GM23338 (cell line): ENCODE results near the gene PPL. TPM values are rescaled to one million over a fixed set of nuclear protein-coding genes. Genes with fewer than 3 reads are reported as not detected.

Experiments used
- ATAC-seq: fragments of 200-7000 bp; cut with Tn5 transposase; 3 replicates; pipeline ENCODE4 v1.9.1; 2020
- DNase-seq: peaks from one replicate; pipeline ENCODE4 v3.0.0-alpha.2; 2015; ENCODE audit warnings: low spot score
- H2AFZ ChIP-seq: fragments of 200-600 bp; sonication (generic); 2 replicates; pipeline ENCODE4 v1.8.0; 2016; ENCODE audit warnings: antibody characterized with exemption, mild to moderate bottlenecking, moderate library complexity
- H3F3A ChIP-seq: fragments of 200-600 bp; sonication (generic); replicated peaks from 2 replicates; pipeline ENCODE4 v1.8.0; 2017; ENCODE audit warnings: antibody characterized with exemption, mixed run types, low read depth
- H3K27ac ChIP-seq: fragments of 200-600 bp; sonication (generic); 2 replicates; pipeline ENCODE4 v1.6.1; 2016; ENCODE audit warnings: low read depth
- H3K27me3 ChIP-seq: fragments of 200-600 bp; sonication (generic); 2 replicates; pipeline ENCODE4 v1.8.0; 2016; ENCODE audit warnings: mild to moderate bottlenecking, mixed run types, moderate library complexity; ENCODE audit not compliant: insufficient read depth
- H3K36me3 ChIP-seq: fragments of 200-600 bp; sonication (generic); 2 replicates; pipeline ENCODE4 v1.8.0; 2016; ENCODE audit warnings: mild to moderate bottlenecking; ENCODE audit not compliant: insufficient read depth
- H3K4me1 ChIP-seq: fragments of 200-600 bp; sonication (generic); 2 replicates; pipeline ENCODE4 v1.8.0; 2016; ENCODE audit warnings: mild to moderate bottlenecking, moderate library complexity; ENCODE audit not compliant: insufficient read depth
- H3K4me2 ChIP-seq: fragments of 200-600 bp; sonication (generic); 2 replicates; pipeline ENCODE4 v1.7.1; 2017; ENCODE audit warnings: mixed run types
- H3K4me3 ChIP-seq: fragments of 200-600 bp; sonication (generic); 2 replicates; pipeline ENCODE4 v1.6.1; 2016; ENCODE audit warnings: mixed run types
- H3K79me2 ChIP-seq: fragments of 200-600 bp; sonication (generic); replicated peaks from 2 replicates; pipeline ENCODE4 v1.8.0; 2017; ENCODE audit warnings: mild to moderate bottlenecking; ENCODE audit not compliant: insufficient read depth
- H3K9me2 ChIP-seq: fragments of 200-600 bp; sonication (generic); 2 replicates; pipeline ENCODE4 v1.8.0; 2017; ENCODE audit not compliant: insufficient read depth
- H4K20me1 ChIP-seq: fragments of 200-600 bp; sonication (generic); replicated peaks from 2 replicates; pipeline ENCODE4 v1.8.0; 2017; ENCODE audit warnings: mild to moderate bottlenecking; ENCODE audit not compliant: insufficient read depth
- H3K27ac Mint-ChIP-seq: 2 replicates; pipeline ENCODE4 v1.8.0; 2020; ENCODE audit warnings: inconsistent platforms, mild to moderate bottlenecking, moderate library complexity, mixed read lengths
- H3K27me3 Mint-ChIP-seq: 3 replicates; pipeline ENCODE4 v1.8.0; 2022; ENCODE audit warnings: low read depth, mild to moderate bottlenecking, moderate library complexity, mixed read lengths, inconsistent platforms; ENCODE audit not compliant: insufficient read depth, poor library complexity
- H3K36me3 Mint-ChIP-seq: 3 replicates; pipeline ENCODE4 v1.8.0; 2021; ENCODE audit warnings: low read depth, mild to moderate bottlenecking, inconsistent platforms, moderate library complexity, mixed read lengths
- H3K4me1 Mint-ChIP-seq: 3 replicates; pipeline ENCODE4 v1.8.0; 2020; ENCODE audit warnings: mild to moderate bottlenecking, inconsistent platforms, mixed read lengths
- H3K4me3 Mint-ChIP-seq: 3 replicates; pipeline ENCODE4 v1.8.0; 2021; ENCODE audit warnings: moderate library complexity, mild to moderate bottlenecking, inconsistent platforms, mixed read lengths
- H3K9me3 Mint-ChIP-seq: 3 replicates; pipeline ENCODE4 v1.8.0; 2020; ENCODE audit warnings: moderate library complexity, mild to moderate bottlenecking, inconsistent platforms, mixed read lengths
- ETS1 ChIP-seq: IDR thresholded peaks from 2 replicates; pipeline ENCODE4 v1.6.1; 2016; ENCODE audit warnings: antibody characterized with exemption
- EZH2 ChIP-seq: fragments of 200-600 bp; sonication (generic); IDR thresholded peaks from one replicate; pipeline ENCODE4 v1.8.0; 2017; ENCODE audit warnings: antibody characterized with exemption, mild to moderate bottlenecking, low read depth; ENCODE audit not compliant: unreplicated experiment
- EZH2phosphoT487 ChIP-seq: fragments of 200-600 bp; sonication (generic); IDR thresholded peaks from one replicate; pipeline ENCODE4 v1.8.1; 2018; ENCODE audit warnings: antibody characterized with exemption; ENCODE audit not compliant: unreplicated experiment
- JUNB ChIP-seq: IDR thresholded peaks from one replicate; pipeline ENCODE4 v1.6.1; 2016; ENCODE audit warnings: antibody characterized with exemption; ENCODE audit not compliant: unreplicated experiment
- NANOG ChIP-seq: IDR thresholded peaks from 2 replicates; pipeline ENCODE4 v1.6.1; 2016; ENCODE audit warnings: antibody characterized with exemption, borderline replicate concordance
- POLR2AphosphoS5 ChIP-seq: IDR thresholded peaks from 2 replicates; pipeline ENCODE4 v1.6.1; 2016; ENCODE audit warnings: antibody characterized with exemption, low read depth
- STAT1 ChIP-seq: IDR thresholded peaks from one replicate; pipeline ENCODE4 v1.6.1; 2016; ENCODE audit warnings: antibody characterized with exemption; ENCODE audit not compliant: unreplicated experiment
- ZNF114 ChIP-seq: fragments of 250-450 bp; sonication (Bioruptor Pico); IDR thresholded peaks from 2 replicates; pipeline ENCODE4 v1.5.0; 2020; ENCODE audit warnings: mild to moderate bottlenecking, moderate library complexity
- ZNF462 ChIP-seq: fragments of 250-450 bp; sonication (Bioruptor Pico); IDR thresholded peaks from 2 replicates; pipeline ENCODE4 v1.5.0; 2020; ENCODE audit warnings: mild to moderate bottlenecking, moderate library complexity
- polyA plus RNA-seq: library from polyadenylated mRNA; unstranded; fragments of >200 nt; fragmentation: Nextera tagmentation; extraction: Ambion mirVana; gene quantifications from 2 replicates; pipeline ENCODE4 v1.2.1, GENCODE V29; 2016
- total RNA-seq: library from RNA; depleted of rRNA; stranded (reverse); fragments of >200 nt; shearing (Covaris generic); gene quantifications from 2 replicates; pipeline ENCODE4 v1.2.3, GENCODE V29; 2014
- TF ChIP-seq, protein P1 (sequence below), 2 experiments: fragments of 200-600 bp in 1 of 2; sonication (generic) in 1 of 2; conservative IDR thresholded peaks; 2 replicates each; pipeline versions ENCODE4 v1.5.1 to v1.6.1; 2016 to 2017; ENCODE audit warnings: antibody characterized with exemption in 2 of 2, low read depth in 2 of 2, mild to moderate bottlenecking in 2 of 2, moderate library complexity in 1 of 2
- TF ChIP-seq, protein P2 (sequence below): IDR thresholded peaks from one replicate; pipeline ENCODE4 v1.6.1; 2018; ENCODE audit warnings: antibody characterized with exemption; ENCODE audit not compliant: unreplicated experiment

The PPL gene
- total and polyA plus RNA-seq, 2 experiments from 2014 or later, result 10.6 to 31.7 TPM

- Histone ChIP-seq H3K4me1 (peaks cover 22% of the 10 kb centered on the region), H3F3A (peaks cover 19% of the 10 kb centered on the region; the same call in 1 of the 2 replicates), H3K27ac (no peak overlapping the region), H3K27me3 (no peaks in the 10 kb centered on the region), H3K79me2 (no peaks in the 10 kb centered on the region), H2AFZ (no peak overlapping the region), H3K4me3 (no peak overlapping the region), H3K4me2 (no peak overlapping the region), H3K36me3 (no peaks in the 10 kb centered on the region; the same call in 1 of the 2 replicates), H3K9me2 (no peaks in the 10 kb centered on the region), H4K20me1 (no peaks in the 10 kb centered on the region; the same call in 1 of the 2 replicates)
- Mint-ChIP-seq H3K4me3 (no peak overlapping the region), H3K27me3 (peaks cover 14% of the 10 kb centered on the region), H3K27ac (no peak overlapping the region), H3K4me1 (peaks cover 26% of the 10 kb centered on the region), H3K36me3 (no peaks in the 10 kb centered on the region; the same call in 2 of the 3 replicates), H3K9me3 (no peaks in the 10 kb centered on the region; the same call in 2 of the 3 replicates)
- ATAC-seq, result no peak
- DNase-seq, result no peak
- TF ChIP-seq ZNF114 (CRISPR knock-in tag), result no peak
- TF ChIP-seq JUNB, result no peak
- TF ChIP-seq, protein P1, sequence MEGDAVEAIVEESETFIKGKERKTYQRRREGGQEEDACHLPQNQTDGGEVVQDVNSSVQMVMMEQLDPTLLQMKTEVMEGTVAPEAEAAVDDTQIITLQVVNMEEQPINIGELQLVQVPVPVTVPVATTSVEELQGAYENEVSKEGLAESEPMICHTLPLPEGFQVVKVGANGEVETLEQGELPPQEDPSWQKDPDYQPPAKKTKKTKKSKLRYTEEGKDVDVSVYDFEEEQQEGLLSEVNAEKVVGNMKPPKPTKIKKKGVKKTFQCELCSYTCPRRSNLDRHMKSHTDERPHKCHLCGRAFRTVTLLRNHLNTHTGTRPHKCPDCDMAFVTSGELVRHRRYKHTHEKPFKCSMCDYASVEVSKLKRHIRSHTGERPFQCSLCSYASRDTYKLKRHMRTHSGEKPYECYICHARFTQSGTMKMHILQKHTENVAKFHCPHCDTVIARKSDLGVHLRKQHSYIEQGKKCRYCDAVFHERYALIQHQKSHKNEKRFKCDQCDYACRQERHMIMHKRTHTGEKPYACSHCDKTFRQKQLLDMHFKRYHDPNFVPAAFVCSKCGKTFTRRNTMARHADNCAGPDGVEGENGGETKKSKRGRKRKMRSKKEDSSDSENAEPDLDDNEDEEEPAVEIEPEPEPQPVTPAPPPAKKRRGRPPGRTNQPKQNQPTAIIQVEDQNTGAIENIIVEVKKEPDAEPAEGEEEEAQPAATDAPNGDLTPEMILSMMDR (conservative IDR thresholded peaks at IDR 0.05; ENCODE audit: low read depth in 2 of 2), result no peak
- no peak for TF ChIP-seq NANOG
- no peak for TF ChIP-seq POLR2AphosphoS5
- no peak for TF ChIP-seq ETS1
- no peak for TF ChIP-seq EZH2
- TF ChIP-seq ZNF462 (CRISPR knock-in tag), result no peak
- no peak for TF ChIP-seq STAT1
- no peak for TF ChIP-seq EZH2phosphoT487
- TF ChIP-seq, protein P2, sequence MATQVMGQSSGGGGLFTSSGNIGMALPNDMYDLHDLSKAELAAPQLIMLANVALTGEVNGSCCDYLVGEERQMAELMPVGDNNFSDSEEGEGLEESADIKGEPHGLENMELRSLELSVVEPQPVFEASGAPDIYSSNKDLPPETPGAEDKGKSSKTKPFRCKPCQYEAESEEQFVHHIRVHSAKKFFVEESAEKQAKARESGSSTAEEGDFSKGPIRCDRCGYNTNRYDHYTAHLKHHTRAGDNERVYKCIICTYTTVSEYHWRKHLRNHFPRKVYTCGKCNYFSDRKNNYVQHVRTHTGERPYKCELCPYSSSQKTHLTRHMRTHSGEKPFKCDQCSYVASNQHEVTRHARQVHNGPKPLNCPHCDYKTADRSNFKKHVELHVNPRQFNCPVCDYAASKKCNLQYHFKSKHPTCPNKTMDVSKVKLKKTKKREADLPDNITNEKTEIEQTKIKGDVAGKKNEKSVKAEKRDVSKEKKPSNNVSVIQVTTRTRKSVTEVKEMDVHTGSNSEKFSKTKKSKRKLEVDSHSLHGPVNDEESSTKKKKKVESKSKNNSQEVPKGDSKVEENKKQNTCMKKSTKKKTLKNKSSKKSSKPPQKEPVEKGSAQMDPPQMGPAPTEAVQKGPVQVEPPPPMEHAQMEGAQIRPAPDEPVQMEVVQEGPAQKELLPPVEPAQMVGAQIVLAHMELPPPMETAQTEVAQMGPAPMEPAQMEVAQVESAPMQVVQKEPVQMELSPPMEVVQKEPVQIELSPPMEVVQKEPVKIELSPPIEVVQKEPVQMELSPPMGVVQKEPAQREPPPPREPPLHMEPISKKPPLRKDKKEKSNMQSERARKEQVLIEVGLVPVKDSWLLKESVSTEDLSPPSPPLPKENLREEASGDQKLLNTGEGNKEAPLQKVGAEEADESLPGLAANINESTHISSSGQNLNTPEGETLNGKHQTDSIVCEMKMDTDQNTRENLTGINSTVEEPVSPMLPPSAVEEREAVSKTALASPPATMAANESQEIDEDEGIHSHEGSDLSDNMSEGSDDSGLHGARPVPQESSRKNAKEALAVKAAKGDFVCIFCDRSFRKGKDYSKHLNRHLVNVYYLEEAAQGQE, result no peak
These were observed 1.7 kb upstream of the PPL start for GRCh38 chr16:4938683-4939030.
